Measurements from ENCODE around the gene UGT1A6.

Gene UGT1A6

GRCh38 chr2:233764264-233764663, 71.6 kb downstream of the UGT1A6 start:
- in situ Hi-C loops (cut with MboI; ENCODE audit: low sequenced_read_pairs): no loop called here

- in situ Hi-C loops (cut with MboI; ENCODE audit: low sequenced_read_pairs): no loop called here
These were observed 72.1 kb downstream of the UGT1A6 start for GRCh38 chr2:233764761-233765160.

GRCh38 chr2:233766416-233766815, 73.7 kb downstream of the UGT1A6 start:
- in situ Hi-C loops (cut with MboI; ENCODE audit: low sequenced_read_pairs): no loop called here

GRCh38 chr2:233768076-233768475, 75.4 kb downstream of the UGT1A6 start:
- in situ Hi-C loops (cut with MboI; ENCODE audit: low sequenced_read_pairs): no loop called here

GRCh38 chr2:233769260-233769659, 76.6 kb downstream of the UGT1A6 start:
- in situ Hi-C loops (cut with MboI; ENCODE audit: low sequenced_read_pairs): no loop called here

GRCh38 chr2:233772153-233772552, 79.5 kb downstream of the UGT1A6 start:
- in situ Hi-C loops (cut with MboI; ENCODE audit: low sequenced_read_pairs): no loop called here

GRCh38 chr2:233772583-233772982, 79.9 kb downstream of the UGT1A6 start:
- in situ Hi-C loops (cut with MboI; ENCODE audit: low sequenced_read_pairs): no loop called here

GRCh38 chr2:233773854-233774253, 81.2 kb downstream of the UGT1A6 start:
- in situ Hi-C loops (cut with MboI; ENCODE audit: low sequenced_read_pairs): no loop called here

- in situ Hi-C loops (cut with MboI; ENCODE audit: low sequenced_read_pairs): no loop called here
These were observed 82.7 kb downstream of the UGT1A6 start for GRCh38 chr2:233775414-233775813.

GRCh38 chr2:233778030-233778429, 85.3 kb downstream of the UGT1A6 start, which contains the start of gene MROH2A:
TSS of gene MROH2A (plus strand) at chr2:233778330. CDS start at chr2:233779359, 1,029 bp downstream.
- in situ Hi-C loops (cut with MboI; ENCODE audit: low sequenced_read_pairs): no loop called here

- in situ Hi-C loops (cut with MboI; ENCODE audit: low sequenced_read_pairs): no loop called here
These were observed 87.0 kb downstream of the UGT1A6 start for GRCh38 chr2:233779722-233780121.

GRCh38 chr2:233780771-233781170, 88.1 kb downstream of the UGT1A6 start:
- in situ Hi-C loops (cut with MboI; ENCODE audit: low sequenced_read_pairs): no loop called here

GRCh38 chr2:233789554-233789953, 96.9 kb downstream of the UGT1A6 start:
- in situ Hi-C loops (cut with MboI; ENCODE audit: low sequenced_read_pairs): no loop called here

- in situ Hi-C loops (cut with MboI; ENCODE audit: low sequenced_read_pairs): no loop called here
These were observed 98.6 kb downstream of the UGT1A6 start for GRCh38 chr2:233791151-233791882.

GRCh38 chr2:233791883-233792329, 99.2 kb downstream of the UGT1A6 start:
- in situ Hi-C loops (cut with MboI; ENCODE audit: low sequenced_read_pairs): no loop called here

GRCh38 chr2:233792720-233793119, 100.0 kb downstream of the UGT1A6 start:
- in situ Hi-C loops (cut with MboI; ENCODE audit: low sequenced_read_pairs): no loop called here

GRCh38 chr2:233793465-233794127, 100.9 kb downstream of the UGT1A6 start:
- in situ Hi-C loops (cut with MboI; ENCODE audit: low sequenced_read_pairs): no loop called here

- in situ Hi-C loops (cut with MboI; ENCODE audit: low sequenced_read_pairs): no loop called here
These were observed 101.5 kb downstream of the UGT1A6 start for GRCh38 chr2:233794128-233794658.

GRCh38 chr2:233795735-233796171, 103.1 kb downstream of the UGT1A6 start:
- in situ Hi-C loops (cut with MboI; ENCODE audit: low sequenced_read_pairs): no loop called here

- in situ Hi-C loops (cut with MboI; ENCODE audit: low sequenced_read_pairs): no loop called here
These were observed 103.6 kb downstream of the UGT1A6 start for GRCh38 chr2:233796254-233796653.

- in situ Hi-C loops (cut with MboI; ENCODE audit: low sequenced_read_pairs): no loop called here
These were observed 105.8 kb downstream of the UGT1A6 start for GRCh38 chr2:233798335-233799086.
